Endothelial cell (in vitro differentiated cells): ENCODE measurements around the gene KCNG2. TPM values are rescaled to one million over a fixed set of nuclear protein-coding genes. Genes with fewer than 3 reads are reported as not detected.

Experiments
- DNase-seq: peaks from one replicate; pipeline ENCODE4 v3.0.0; 2021; ENCODE audit warnings: low spot score
- H3K27ac Mint-ChIP-seq: one replicate; pipeline ENCODE4 v1.8.0; 2021; ENCODE audit warnings: mixed read lengths, inconsistent platforms; ENCODE audit not compliant: unreplicated experiment
- H3K27me3 Mint-ChIP-seq: one replicate; pipeline ENCODE4 v1.8.0; 2021; ENCODE audit warnings: mild to moderate bottlenecking, moderate library complexity, mixed read lengths, inconsistent platforms; ENCODE audit not compliant: unreplicated experiment
- H3K36me3 Mint-ChIP-seq: one replicate; pipeline ENCODE4 v1.8.0; 2021; ENCODE audit warnings: mild to moderate bottlenecking, low read depth, mixed read lengths, inconsistent platforms; ENCODE audit not compliant: unreplicated experiment
- H3K4me1 Mint-ChIP-seq: one replicate; pipeline ENCODE4 v1.8.0; 2021; ENCODE audit warnings: mild to moderate bottlenecking, mixed read lengths, inconsistent platforms; ENCODE audit not compliant: unreplicated experiment
- H3K4me3 Mint-ChIP-seq: one replicate; pipeline ENCODE4 v1.8.0; 2021; ENCODE audit warnings: mild to moderate bottlenecking, mixed read lengths, inconsistent platforms; ENCODE audit not compliant: unreplicated experiment
- H3K9me3 Mint-ChIP-seq: one replicate; pipeline ENCODE4 v1.8.0; 2021; ENCODE audit warnings: mixed read lengths, inconsistent platforms; ENCODE audit not compliant: unreplicated experiment
- CTCF ChIP-seq: fragments of 200-600 bp; sonication (generic); IDR thresholded peaks from one replicate; pipeline ENCODE4 v1.5.0; 2021; ENCODE audit warnings: antibody characterized with exemption; ENCODE audit not compliant: unreplicated experiment
- total RNA-seq: library from RNA; stranded (reverse); fragmentation: NEBNext Ultra II Directional; extraction: Animal tissue kit (Norgen Biotek cat#: 25700); gene quantifications from one replicate; pipeline ENCODE4 v1.2.1, GENCODE V29; 2021; ENCODE audit not compliant: unreplicated experiment

The KCNG2 gene
- total RNA-seq, 1 donor from 2014 or later: 0.56 TPM

DNA sequence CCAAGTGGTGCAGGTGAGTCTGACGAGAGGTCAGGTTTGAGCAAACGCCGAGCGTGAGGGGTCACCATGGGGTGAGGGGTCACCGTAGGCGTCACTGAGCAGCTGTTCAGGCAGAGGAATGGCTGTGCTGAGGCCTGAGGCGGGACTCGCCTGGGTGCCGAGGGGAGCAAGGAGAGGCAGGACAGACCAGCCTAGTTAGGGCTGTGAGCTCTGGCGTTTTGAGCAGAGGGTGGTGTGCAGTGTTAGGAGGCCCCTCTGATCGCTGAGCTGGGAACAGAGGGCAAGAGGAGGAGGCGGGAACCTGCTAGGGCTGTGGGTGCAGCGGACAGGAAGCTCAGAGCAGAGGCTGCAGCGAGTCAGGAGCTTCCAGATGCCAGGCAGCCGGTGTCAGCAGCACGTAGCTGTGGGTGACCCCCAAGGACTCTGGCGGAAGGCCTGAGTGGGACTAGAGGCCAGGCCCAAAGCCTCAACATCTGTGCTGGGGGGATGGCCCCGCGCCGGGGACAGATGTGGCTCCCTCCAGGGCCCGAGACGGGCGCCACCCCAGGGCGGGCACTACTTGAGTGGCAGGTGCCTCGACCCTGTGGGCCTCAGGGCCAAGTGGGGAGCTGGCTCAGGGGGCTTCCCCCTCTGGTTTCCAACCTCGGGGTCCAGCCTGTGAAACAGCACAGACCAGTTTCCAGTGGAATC is 55.7 kb downstream of the KCNG2 start:
- H3K4me3 Mint-ChIP-seq: peak overlapping the region; percentile 69
- no peaks in the 10 kb centered on the region for H3K36me3 Mint-ChIP-seq
- no peak for TF ChIP-seq CTCF
- no peak for DNase-seq
- peaks cover 9% of the 10 kb centered on the region for H3K4me1 Mint-ChIP-seq
- no peak overlapping the region for H3K27ac Mint-ChIP-seq
- no peaks in the 10 kb centered on the region for H3K9me3 Mint-ChIP-seq
- H3K27me3 Mint-ChIP-seq: peaks cover 14% of the 10 kb centered on the region

- no peak overlapping the region for H3K27ac Mint-ChIP-seq
- H3K36me3 Mint-ChIP-seq: no peaks in the 10 kb centered on the region
- TF ChIP-seq CTCF: no peak
- H3K9me3 Mint-ChIP-seq: no peaks in the 10 kb centered on the region
- no peak overlapping the region for H3K4me3 Mint-ChIP-seq
- no peak for DNase-seq
- H3K27me3 Mint-ChIP-seq: peaks cover 14% of the 10 kb centered on the region
- H3K4me1 Mint-ChIP-seq: peaks cover 9% of the 10 kb centered on the region
Measured at GRCh38 chr18:79853993-79854364, 56.2 kb downstream of the KCNG2 start.

- no peak for TF ChIP-seq CTCF
- no peak for DNase-seq
- Mint-ChIP-seq H3K27ac (no peak overlapping the region), H3K36me3 (no peaks in the 10 kb centered on the region), H3K27me3 (peaks cover 14% of the 10 kb centered on the region), H3K4me3 (peak overlapping the region; percentile 56), H3K4me1 (peaks cover 9% of the 10 kb centered on the region), H3K9me3 (no peaks in the 10 kb centered on the region)
Measured at GRCh38 chr18:79855147-79855933, 57.6 kb downstream of the KCNG2 start.

GRCh38 chr18:79856119-79857007 is 58.6 kb downstream of the KCNG2 start:
- Mint-ChIP-seq H3K27ac (no peak overlapping the region), H3K27me3 (peaks cover 14% of the 10 kb centered on the region), H3K4me3 (no peak overlapping the region), H3K4me1 (peaks cover 9% of the 10 kb centered on the region), H3K36me3 (no peaks in the 10 kb centered on the region), H3K9me3 (no peaks in the 10 kb centered on the region)
- DNase-seq: peak; percentile 44
- no peak for TF ChIP-seq CTCF
